ENCODE measurements around the gene SWT1. TPM values are rescaled to one million over a fixed set of nuclear protein-coding genes. Genes with fewer than 3 reads are reported as not detected.

The SWT1 gene
- total RNA-seq, 1 experiment from 2014 or later: 3.6 TPM

DNA sequence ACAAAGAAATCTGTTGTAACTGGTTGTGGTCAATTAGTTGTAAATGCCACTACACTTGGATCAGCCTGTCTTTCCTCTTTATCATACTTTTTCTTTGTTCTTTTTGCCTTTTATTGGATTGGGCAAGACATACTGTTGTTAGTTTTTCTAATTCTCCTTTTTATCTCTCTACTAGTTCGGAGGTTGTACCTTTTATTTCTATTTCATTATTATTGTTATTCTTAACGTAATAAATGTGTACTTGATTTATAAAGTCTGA, 100.9 kb downstream of the SWT1 start:
- Histone ChIP-seq H3K9me2 (ENCODE audit: insufficient read depth) (no peaks in the 10 kb centered on the region), H3K4me2 (no peak overlapping the region), H3K36me3 (ENCODE audit: low read depth) (no peaks in the 10 kb centered on the region), H4K20me1 (ENCODE audit: insufficient read depth) (no peaks in the 10 kb centered on the region), H3K4me1 (replicated peaks; ENCODE audit: insufficient read depth) (no peaks in the 10 kb centered on the region), H3F3A (ENCODE audit: insufficient read depth, low read depth) (no peaks in the 10 kb centered on the region), H3K79me2 (ENCODE audit: low read depth) (no peaks in the 10 kb centered on the region), H2AFZ (no peak overlapping the region), H3K9me3 (ENCODE audit: insufficient read depth, low read depth) (no peaks in the 10 kb centered on the region), H3K27ac (no peak overlapping the region), H3K27me3 (ENCODE audit: insufficient read depth, low read depth) (no peaks in the 10 kb centered on the region), H3K4me3 (no peak overlapping the region)
- TF ChIP-seq, protein P1, sequence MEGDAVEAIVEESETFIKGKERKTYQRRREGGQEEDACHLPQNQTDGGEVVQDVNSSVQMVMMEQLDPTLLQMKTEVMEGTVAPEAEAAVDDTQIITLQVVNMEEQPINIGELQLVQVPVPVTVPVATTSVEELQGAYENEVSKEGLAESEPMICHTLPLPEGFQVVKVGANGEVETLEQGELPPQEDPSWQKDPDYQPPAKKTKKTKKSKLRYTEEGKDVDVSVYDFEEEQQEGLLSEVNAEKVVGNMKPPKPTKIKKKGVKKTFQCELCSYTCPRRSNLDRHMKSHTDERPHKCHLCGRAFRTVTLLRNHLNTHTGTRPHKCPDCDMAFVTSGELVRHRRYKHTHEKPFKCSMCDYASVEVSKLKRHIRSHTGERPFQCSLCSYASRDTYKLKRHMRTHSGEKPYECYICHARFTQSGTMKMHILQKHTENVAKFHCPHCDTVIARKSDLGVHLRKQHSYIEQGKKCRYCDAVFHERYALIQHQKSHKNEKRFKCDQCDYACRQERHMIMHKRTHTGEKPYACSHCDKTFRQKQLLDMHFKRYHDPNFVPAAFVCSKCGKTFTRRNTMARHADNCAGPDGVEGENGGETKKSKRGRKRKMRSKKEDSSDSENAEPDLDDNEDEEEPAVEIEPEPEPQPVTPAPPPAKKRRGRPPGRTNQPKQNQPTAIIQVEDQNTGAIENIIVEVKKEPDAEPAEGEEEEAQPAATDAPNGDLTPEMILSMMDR (conservative IDR thresholded peaks at IDR 0.05): no peak
- TF ChIP-seq EZH2 (IDR thresholded peaks at IDR 0.05; ENCODE audit: low read depth): no peak
- intact Hi-C loops (cut with micrococcal nuclease; ENCODE audit: unreplicated experiment): no loop called here
- no TSS peak for BruUV-seq (replicated peaks)
- no peak for DNase-seq
- ChIA-PET POLR2A (ENCODE audit: unreplicated experiment) (no interaction called here), CTCF (no interaction called here)

DNA sequence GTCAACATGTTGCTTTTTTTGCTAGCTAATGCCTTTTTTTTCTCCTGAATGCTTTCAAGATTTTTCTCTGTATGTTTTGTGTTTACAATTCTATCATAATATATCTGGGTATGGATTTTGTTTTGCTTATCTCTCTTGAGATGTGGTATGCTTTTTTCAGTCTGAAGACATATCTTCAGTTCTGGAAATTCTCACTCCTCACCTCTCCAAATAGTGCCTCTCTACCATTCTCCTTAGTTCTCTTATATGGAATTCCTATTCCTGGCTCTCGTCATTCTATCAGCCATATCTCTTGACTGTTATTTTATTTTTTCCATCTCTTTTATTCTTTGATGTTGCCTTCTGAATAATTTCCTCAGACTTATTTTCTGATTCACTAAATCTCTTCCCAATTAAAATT, 101.7 kb downstream of the SWT1 start:
- no peak overlapping the region for H2AFZ ChIP-seq
- H3K27me3 ChIP-seq (ENCODE audit: insufficient read depth, low read depth): no peaks in the 10 kb centered on the region
- no peak overlapping the region for H3K4me2 ChIP-seq
- POLR2A ChIA-PET (ENCODE audit: unreplicated experiment): no interaction called here
- DNase-seq: no peak
- no peaks in the 10 kb centered on the region for H3K9me2 ChIP-seq (ENCODE audit: insufficient read depth)
- no peaks in the 10 kb centered on the region for H3K79me2 ChIP-seq (ENCODE audit: low read depth)
- no peaks in the 10 kb centered on the region for H3K36me3 ChIP-seq (ENCODE audit: low read depth)
- no peaks in the 10 kb centered on the region for H4K20me1 ChIP-seq (ENCODE audit: insufficient read depth)
- intact Hi-C loops (cut with micrococcal nuclease; ENCODE audit: unreplicated experiment): no loop called here
- CTCF ChIA-PET: no interaction called here
- no peak overlapping the region for H3K27ac ChIP-seq
- no peaks in the 10 kb centered on the region for H3F3A ChIP-seq (ENCODE audit: insufficient read depth, low read depth)
- BruUV-seq (replicated peaks): no TSS peak
- H3K4me3 ChIP-seq: no peak overlapping the region
- no peak for TF ChIP-seq EZH2 (IDR thresholded peaks at IDR 0.05; ENCODE audit: low read depth)
- no peaks in the 10 kb centered on the region for H3K4me1 ChIP-seq (replicated peaks; ENCODE audit: insufficient read depth)
- no peaks in the 10 kb centered on the region for H3K9me3 ChIP-seq (ENCODE audit: insufficient read depth, low read depth)

DNA sequence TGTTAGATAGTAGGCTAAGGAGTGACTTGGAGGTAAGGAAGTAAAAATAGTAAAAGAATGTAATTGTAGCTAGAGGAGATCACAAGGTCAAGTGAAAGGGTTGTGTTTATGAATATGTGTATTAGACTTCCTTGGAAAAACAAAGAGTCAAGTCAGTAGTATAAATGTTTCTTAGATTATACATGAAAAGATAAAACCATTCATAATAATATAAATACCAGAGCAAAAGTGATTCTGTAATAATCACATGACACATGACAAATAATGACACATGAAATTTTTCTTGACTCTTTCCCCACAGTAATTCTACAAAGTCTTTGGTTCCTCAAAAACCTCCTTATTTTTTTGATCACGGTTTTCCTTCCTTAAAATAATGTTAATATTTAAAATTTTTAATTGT, 103.6 kb downstream of the SWT1 start:
- Histone ChIP-seq H4K20me1 (ENCODE audit: insufficient read depth) (no peaks in the 10 kb centered on the region), H3K9me2 (ENCODE audit: insufficient read depth) (no peaks in the 10 kb centered on the region), H3K27ac (no peak overlapping the region), H3F3A (ENCODE audit: insufficient read depth, low read depth) (no peaks in the 10 kb centered on the region), H3K4me3 (no peak overlapping the region), H3K27me3 (ENCODE audit: insufficient read depth, low read depth) (no peaks in the 10 kb centered on the region), H3K9me3 (ENCODE audit: insufficient read depth, low read depth) (no peaks in the 10 kb centered on the region), H3K4me1 (replicated peaks; ENCODE audit: insufficient read depth) (no peaks in the 10 kb centered on the region), H3K36me3 (ENCODE audit: low read depth) (no peaks in the 10 kb centered on the region), H2AFZ (no peak overlapping the region), H3K4me2 (no peak overlapping the region), H3K79me2 (ENCODE audit: low read depth) (no peaks in the 10 kb centered on the region)
- ChIA-PET CTCF (interaction anchor here (0.7 kb wide), 1 partner anchor 93 kb away, joined by 3 read pairs; no protein-coding TSS in a partner anchor), POLR2A (ENCODE audit: unreplicated experiment) (no interaction called here)
- BruUV-seq (replicated peaks): no TSS peak
- intact Hi-C loops (cut with micrococcal nuclease; ENCODE audit: unreplicated experiment): no loop called here
- no peak for TF ChIP-seq EZH2 (IDR thresholded peaks at IDR 0.05; ENCODE audit: low read depth)
- TF ChIP-seq, protein P1 (conservative IDR thresholded peaks at IDR 0.05): no peak
- DNase-seq: no peak

DNA sequence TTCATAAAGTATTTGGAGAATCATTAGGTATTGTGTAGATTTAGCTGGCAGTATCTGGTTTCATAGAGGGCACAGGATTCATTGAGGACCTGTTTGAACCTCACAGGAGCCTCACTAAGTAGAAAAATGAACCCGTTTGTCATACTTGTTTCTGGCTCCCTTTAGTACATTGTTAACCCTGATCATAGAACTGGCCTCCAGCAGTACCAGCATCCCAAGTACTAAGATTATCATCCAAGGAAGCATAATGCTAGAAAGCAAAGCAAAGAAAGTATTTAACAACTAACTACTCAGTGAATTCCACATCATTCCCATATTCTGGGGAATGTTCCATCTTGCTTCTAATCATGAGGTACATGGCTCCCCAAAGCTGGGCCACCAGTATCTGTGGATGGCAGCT, 105.2 kb downstream of the SWT1 start:
- H3K27ac ChIP-seq: no peak overlapping the region
- intact Hi-C loops (cut with micrococcal nuclease; ENCODE audit: unreplicated experiment): no loop called here
- H3K27me3 ChIP-seq (ENCODE audit: insufficient read depth, low read depth): no peaks in the 10 kb centered on the region
- H2AFZ ChIP-seq: no peak overlapping the region
- DNase-seq: no peak
- no peaks in the 10 kb centered on the region for H3K36me3 ChIP-seq (ENCODE audit: low read depth)
- H3K9me2 ChIP-seq (ENCODE audit: insufficient read depth): no peaks in the 10 kb centered on the region
- BruUV-seq (replicated peaks): no TSS peak
- POLR2A ChIA-PET (ENCODE audit: unreplicated experiment): no interaction called here
- H4K20me1 ChIP-seq (ENCODE audit: insufficient read depth): no peaks in the 10 kb centered on the region
- H3K4me3 ChIP-seq: no peak overlapping the region
- H3K4me1 ChIP-seq (replicated peaks; ENCODE audit: insufficient read depth): no peaks in the 10 kb centered on the region
- CTCF ChIA-PET: no interaction called here
- no peak for TF ChIP-seq EZH2 (IDR thresholded peaks at IDR 0.05; ENCODE audit: low read depth)
- TF ChIP-seq, protein P1 (conservative IDR thresholded peaks at IDR 0.05): no peak
- H3F3A ChIP-seq (ENCODE audit: insufficient read depth, low read depth): no peaks in the 10 kb centered on the region
- H3K4me2 ChIP-seq: no peak overlapping the region
- H3K79me2 ChIP-seq (ENCODE audit: low read depth): no peaks in the 10 kb centered on the region
- H3K9me3 ChIP-seq (ENCODE audit: insufficient read depth, low read depth): no peaks in the 10 kb centered on the region
